GM12892 (cell line): Measurements from ENCODE around the gene PLSCR3.

ENCODE experiments used
- POLR2A ChIP-seq: IDR thresholded peaks from 2 replicates; pipeline ENCODE4 v1.6.1; 2011; ENCODE audit warnings: low read depth, low read length, control low read depth
- POLR2AphosphoS5 ChIP-seq: IDR thresholded peaks from 2 replicates; pipeline ENCODE4 v1.6.1; 2011; ENCODE audit warnings: low read depth, low read length, control low read depth
- TAF1 ChIP-seq: IDR thresholded peaks from 2 replicates; pipeline ENCODE4 v1.6.1; 2011; ENCODE audit warnings: low read depth, mild to moderate bottlenecking, control low read depth, low read length, borderline replicate concordance

DNA sequence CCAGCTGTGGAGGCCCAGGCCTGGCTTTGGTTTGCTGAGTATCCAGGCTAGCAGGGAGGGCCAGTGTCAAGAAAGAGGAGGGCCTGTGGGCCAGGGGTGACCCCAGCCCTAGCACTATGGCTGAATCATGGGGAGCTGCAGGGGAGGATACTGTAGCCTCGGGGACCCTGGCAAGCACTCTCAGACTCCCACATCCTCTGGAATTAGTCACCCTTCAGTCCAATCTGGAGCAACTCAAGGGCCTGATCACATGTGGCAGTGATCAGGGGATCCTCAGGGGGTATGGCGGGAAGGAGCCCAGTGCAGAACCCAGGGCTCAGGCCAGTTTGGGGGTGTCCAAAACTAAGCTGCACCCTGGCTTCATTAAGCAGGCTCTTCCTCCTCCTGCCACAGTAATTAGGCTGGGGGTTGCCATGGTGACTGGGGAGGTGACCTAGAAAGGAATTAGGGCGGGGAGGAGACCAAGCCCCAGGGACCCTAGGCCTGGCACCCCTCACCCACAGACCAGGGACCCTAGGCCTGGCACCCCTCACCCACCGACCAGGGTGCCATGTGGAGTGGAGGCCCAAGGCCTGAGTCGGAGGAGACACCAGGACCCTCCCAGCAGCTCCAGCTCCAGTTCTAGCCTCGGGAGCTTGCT is 19.1 kb upstream of the PLSCR3 start:
- TF ChIP-seq TAF1, result no peak
- no peak for TF ChIP-seq POLR2A
- no peak for TF ChIP-seq POLR2AphosphoS5
